HG03575 (cell line): ENCODE results near the gene KRTAP10-3.

ENCODE experiments used
- ATAC-seq: cut with Tn5 transposase; IDR thresholded peaks from one replicate; pipeline ENCODE4 v1.9.1; 2021; ENCODE audit not compliant: unreplicated experiment, insufficient number of reproducible peaks, low FRiP score; ENCODE audit errors: extremely low read depth

Gene KRTAP10-3

DNA sequence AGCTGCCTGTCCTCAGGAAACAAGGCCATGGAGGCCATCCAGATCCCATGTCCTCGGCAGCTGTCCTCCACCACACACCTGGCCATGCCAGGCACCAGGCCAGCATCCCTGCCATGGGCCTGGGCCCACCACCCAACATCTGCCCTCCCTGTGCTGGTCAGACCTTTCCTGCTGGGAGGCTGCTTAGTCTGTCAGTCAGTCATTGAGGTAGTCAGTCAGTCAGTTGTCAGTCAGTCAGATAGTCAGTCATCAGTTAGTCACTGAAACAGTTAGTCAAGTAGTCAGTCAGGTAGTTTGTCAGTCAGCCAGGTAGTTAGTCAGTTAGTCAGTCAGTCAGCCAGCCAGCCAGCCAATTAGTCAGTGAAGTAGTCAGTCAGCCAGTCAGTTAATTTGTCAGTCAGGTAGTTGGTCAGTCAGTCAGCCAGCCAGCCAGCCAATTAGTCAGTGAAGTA is 35.8 kb downstream of the KRTAP10-3 start:
- no peak for ATAC-seq

DNA sequence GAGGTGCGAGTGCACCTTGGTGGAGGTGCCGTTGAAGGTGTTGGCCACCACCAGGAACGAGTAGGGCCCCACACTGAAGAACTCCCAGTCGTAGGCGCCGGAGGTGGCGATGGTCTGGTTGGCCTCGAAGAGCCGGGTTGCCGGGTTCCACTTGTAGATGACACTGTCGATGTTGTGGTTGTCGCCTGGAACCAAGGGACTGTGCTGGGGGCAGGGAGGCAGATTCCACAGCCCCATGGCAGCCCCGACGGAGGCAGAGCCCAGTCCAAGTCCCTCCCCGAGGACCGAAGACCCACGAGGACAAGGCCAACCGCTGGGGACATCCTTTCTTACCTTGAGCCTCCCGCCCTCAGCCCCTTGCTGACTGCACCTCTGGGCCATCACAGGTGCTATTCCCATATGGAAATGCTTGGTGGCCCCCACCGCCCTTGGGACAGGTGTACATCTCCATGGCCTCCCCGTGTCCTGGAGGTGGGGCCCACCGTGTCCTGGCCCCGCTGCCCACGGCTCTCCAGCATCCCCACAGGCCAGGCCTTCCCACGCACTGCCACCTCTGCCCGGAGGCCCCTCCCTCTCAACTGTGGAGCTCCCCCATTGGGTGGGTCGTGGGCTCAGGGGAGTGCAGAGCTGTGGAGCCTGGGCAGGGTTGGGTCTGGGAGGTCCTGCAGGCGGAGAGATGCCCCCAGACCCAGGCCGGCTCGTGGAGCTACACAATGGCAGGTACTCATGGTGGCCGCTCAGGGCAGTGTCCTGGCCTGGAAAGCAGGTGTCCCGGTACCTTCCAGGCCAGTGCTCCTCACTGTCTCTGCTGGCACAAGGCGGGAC is 36.5 kb downstream of the KRTAP10-3 start:
- ATAC-seq = no peak

DNA sequence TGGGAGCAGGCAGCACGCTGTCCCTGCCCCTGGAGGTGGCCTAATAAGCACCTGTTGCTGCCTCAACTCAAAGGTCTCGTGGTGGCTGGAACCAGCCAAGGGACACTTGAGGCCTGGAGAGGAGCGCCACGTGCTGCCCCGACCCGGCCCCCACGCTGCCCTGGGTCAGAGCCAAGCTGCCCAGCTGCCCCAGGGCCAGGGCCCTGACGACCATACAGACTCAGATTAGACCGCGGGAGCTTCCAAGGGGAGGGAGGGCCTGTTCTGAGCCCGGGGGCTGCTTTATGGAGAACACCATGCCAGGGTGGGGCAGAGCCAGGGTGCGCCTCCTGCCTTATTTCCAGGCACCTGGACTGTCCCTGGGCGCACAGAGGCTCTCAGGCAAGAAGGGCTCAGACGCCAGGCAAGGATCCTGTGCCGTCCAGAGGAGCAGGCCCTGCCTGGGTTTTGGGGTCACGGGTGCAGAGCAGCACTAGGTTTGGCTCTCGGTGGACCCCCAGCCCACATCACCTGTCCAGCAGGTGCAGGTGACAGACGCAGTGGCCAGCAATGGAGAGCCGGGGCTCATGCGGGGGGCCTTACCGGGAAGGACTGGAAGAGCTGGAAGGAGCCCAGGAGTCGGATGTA is 37.2 kb downstream of the KRTAP10-3 start:
- ATAC-seq = no peak

DNA sequence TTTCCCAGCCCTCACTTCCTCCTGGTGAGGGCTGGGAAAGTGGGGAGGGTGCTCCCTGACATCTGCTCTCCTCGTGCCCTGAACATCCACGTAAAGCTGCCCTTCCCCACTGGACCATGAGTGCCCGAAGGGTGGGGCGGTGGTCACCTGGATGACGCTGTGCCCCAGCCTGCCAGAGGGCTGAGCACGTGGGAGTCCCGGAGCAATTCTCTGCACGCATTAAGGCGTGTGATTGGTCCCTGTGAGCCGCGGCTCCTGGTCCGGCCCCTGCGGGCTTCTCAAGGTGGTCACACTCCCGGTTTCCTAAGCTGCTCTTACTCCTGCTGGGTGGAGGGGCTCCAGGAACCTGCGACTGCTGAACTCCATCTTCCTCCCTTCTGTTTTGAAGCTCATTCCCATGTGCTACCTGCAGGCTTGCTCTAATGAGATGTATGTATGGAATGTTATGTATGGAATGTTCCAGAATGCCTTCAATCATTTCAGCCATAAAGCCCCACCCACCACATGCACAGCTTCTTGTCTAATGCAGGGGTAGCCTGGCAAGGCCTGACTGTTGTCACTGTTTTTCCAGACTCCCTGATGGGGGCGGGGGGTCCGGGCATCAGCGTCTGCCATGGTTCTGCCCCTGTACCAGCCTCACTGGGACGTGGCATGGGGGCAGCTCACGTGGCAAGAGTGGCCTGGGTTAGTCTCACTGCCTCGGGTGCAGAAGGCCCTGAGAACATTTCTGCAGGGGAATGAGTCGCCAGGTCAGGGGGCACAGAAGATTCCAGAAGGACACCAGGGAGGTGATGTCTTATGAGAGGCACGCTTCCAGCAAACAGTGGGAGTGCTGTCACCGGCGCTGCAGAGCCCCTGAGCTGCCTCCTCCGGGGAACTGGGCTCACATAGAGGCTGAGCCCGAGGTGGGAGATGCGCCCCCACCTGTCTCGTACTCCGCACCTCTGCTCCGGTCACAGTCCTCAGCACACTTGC is 38.0 kb downstream of the KRTAP10-3 start:
- ATAC-seq = no peak

DNA sequence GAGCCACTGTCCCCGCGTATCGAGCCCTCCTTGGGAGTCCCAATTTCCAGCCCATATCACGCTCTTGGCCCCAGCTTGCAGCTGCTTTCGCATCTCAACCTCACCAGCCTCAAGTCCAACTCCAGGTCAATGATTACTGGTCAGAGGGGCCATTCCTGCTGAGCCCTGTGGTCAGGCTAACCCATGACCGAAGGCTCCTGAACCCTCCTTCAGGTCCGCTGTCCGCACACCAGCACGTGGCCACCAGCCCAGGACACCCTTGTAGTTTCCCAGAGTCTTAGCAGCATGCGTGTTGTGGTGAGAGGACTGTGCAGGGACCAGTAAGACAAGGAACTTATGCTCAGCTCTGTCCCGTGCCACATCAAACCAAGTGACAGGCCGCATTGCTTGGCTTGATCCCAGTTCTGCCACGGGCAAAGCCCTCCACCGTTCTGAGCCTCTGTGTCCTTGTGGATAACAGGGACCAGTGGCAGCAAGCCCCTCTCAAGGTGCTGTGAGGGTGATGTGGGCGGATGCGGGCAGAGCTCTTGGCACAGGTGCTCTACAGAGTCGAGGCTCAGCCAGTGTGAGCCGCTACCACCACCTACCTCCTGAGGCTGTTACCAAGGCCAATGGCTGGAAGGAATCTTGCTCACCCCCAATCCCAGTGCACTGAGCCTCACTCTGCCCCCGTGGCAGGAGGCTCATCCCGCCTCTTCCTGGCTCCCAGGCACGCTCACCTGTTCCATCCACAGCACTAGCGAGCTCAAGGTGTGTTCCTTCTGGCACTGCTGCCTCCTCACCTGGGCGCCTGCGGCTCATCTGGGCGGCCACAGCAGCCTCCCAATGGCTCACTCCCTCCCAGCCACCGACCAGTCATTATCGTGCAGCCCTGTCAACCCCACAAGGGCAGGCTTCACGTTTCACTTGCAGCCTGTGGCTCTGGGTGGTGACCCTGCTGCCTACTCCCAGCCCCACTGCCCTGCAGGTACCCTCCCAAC is 39.0 kb downstream of the KRTAP10-3 start:
- ATAC-seq = no peak

DNA sequence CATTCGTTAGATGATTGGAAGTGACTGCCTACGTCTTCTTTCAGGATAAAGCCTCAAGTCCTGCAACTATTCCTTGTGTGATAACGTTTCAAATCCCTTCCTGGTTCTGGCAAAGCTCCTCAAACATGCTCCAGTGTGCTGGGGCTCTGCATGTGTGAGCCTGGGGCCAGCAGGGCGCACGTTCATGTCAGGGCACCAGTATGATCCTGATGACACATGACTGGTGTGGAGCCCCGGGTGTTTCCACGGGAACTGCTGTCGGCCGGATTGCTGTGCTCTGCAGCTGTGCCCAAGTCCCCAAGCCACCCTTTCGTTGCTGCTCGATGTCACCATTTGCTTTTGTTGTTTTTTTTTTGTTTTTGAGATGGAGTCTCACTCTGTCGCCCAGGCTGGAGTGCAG is 39.9 kb downstream of the KRTAP10-3 start:
- no peak for ATAC-seq

DNA sequence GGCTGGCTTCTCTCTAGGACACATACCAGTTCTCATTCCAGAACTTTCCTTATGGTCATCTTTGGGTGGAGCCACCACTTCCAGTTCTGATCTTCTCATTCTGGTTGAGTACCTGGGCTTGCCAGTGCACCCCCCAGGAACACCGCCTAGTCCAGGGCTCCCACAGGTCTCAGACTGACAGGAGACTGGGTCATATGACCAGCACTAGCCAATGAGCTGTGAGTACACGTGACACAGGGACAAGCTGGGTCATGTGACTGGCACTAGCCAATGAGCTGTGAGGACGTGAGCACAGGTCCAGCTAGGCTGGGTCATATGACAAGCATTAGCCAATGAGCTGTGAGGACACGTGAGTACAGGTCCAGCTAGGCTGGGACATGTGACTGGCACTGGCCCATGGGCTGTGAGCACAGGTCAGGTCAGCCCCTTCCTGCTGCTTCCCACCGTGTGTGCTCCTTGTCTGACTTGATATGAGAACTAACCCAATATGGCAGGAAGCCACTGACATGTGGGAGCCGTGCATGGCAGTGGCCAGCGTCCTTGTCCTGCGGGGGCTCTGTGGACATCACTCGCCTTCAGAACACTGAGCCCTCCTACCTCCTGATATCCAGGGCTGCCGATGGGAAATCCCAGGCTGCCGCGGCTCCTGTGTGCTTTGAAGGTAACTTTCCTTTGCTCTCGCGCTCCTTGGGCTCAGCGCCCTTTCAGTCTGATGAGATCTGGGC is 41.3 kb downstream of the KRTAP10-3 start:
- no peak for ATAC-seq

DNA sequence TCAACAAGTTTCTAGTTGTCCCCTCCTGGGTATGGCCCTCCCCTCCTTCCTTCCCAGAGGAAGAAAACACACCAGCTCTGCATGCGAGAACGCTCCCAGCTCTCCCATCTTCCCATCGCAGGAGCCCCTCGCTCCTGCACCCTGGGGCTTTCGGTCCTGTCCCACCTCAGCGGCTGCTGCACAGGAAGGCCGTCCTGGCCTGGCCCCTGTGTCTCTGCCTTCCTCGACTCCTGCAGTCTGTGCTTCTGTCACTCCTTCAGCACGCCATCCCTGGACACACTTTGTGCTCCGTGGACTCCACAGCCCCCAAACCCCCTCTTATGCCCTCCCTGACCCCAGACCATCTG is 41.8 kb downstream of the KRTAP10-3 start:
- ATAC-seq = no peak

DNA sequence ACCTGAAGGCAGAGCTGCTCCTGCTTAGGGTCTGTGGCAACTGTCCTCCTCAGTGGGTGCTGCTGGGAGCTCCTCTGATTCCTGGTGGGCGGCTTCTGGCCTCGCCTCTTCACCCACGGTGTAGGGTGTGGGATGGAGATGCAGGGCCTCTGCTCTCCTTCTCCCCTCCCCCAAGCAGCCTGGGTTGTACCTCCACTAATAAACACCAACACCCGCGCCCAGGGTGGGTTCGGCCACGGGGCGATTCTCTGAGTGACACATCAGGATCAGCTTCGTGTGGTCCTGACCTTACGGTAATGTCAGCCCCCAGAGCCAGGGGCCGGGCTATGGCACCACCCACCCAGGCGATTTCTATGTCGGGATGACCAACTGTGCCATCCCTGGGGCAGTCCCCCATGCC is 42.3 kb downstream of the KRTAP10-3 start:
- ATAC-seq = no peak

DNA sequence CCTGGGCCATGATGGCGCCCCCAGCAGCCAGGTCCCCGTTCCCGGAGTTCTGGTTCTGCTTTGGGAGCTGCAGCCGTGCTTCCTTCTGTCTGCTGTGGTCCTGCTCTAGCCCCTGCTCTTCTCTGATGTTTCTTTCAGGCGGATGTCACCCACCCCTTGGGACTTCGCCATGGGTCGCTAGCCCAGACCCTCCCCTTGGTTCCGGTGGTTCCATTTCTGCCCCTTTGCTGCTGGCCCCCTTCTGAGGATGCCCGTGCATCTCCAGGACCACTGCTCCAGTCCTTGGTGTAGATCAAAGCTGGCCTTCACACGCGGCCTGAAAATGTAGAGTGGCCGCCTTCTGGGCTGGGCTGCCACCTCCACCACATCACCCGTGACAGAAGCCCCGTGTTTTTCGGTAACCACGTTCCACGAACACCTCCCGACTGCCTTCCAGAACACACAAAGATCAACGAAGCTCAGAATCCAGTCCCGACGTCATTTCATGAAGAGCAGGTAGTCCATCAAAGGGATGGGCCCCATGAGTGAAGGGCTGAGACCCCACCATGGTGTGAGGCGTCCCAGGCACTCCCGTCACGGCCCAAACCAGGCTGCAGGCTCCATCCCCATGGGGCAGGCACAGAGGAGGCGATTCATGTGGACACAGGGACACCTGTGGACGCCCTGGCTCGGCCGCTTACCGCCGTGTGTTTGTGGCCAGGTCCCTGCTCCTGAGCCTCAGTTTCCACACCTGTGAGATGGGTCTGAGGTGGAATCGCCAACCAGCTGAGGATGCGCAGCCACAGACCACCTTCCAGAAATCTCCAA is 43.0 kb downstream of the KRTAP10-3 start:
- ATAC-seq = no peak

DNA sequence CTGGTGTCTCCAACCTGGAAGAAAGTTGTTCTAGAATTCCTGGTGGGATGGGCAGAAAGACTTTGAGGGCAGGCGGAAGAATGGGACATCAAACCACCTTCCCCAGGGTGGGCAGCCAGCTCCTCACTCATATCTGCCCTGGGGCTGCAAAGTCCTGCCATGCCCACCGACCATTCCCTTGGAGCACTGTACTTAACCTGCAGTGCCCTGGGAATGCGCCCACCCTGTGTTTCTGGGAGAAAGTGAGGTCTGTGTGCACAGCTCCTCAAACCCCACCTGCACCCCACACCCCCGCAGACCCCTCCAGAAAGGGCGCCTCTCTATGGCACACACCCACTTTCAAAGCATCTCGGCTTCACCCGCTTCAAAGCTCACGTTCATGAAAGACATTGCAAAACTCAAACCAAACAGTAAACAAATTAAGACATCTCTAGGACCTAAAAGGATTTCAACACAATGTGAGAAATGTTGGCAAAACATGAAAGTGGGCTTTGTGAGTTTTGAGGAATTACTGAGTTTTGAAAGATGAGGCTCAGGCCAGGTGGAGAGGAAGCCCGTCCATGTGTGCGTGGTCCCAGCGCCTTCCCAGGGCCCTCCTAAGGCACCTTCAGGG is 43.7 kb downstream of the KRTAP10-3 start:
- no peak for ATAC-seq

DNA sequence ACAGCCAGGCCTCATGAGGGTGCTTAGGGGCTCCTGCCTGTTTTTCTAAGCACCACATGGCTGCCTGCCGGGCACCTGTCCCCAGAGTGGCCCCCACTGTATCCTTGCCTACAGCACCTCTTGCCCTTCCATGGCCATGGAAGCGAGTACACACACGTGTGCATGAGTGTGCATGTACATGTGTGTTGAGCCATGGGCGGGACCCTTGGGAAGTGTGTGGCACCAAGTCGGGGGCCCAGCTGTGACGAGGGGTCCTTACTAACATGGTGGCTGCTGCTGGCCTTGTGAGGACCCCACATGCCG is 44.4 kb downstream of the KRTAP10-3 start:
- no peak for ATAC-seq

DNA sequence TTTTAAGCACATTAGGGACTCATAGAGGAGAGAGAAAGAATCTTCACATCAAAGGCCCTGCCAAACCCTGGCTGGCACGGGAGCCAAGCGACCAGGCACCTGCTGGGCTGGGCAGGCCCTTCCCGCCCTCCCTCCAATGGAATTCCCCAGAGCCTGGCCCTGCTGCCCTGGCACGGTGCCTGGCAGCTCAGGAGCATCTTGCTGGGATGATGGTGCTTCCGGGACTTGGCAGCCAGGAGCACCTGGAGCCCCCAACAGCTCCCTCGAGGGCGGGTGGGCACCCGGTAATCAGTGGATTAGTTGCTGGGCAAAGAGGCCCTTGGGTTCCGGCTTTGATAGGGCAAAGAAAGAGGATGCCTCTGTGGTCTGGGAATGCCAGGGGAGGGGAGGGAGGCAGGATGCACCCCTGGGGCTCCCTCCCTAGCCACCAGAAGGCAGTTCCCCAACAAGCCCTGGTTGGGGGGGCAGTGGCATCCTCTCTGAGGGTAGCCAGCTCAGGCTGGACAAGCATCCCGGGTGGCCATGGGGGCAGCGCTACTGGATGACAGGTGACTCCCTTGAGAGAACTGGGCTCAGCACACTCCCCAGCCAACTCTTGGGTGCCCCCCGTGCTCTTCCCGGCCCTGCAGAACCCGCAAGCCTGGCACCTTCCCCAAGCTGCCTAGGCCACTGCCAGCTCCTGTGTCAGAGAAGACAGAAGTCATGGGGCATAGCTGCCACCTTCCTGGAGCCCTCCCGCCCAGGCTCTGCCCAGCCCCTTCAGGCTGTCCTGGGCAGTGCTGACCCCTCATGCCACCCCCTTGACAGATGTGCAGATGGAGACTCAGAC is 45.0 kb downstream of the KRTAP10-3 start:
- ATAC-seq = no peak

DNA sequence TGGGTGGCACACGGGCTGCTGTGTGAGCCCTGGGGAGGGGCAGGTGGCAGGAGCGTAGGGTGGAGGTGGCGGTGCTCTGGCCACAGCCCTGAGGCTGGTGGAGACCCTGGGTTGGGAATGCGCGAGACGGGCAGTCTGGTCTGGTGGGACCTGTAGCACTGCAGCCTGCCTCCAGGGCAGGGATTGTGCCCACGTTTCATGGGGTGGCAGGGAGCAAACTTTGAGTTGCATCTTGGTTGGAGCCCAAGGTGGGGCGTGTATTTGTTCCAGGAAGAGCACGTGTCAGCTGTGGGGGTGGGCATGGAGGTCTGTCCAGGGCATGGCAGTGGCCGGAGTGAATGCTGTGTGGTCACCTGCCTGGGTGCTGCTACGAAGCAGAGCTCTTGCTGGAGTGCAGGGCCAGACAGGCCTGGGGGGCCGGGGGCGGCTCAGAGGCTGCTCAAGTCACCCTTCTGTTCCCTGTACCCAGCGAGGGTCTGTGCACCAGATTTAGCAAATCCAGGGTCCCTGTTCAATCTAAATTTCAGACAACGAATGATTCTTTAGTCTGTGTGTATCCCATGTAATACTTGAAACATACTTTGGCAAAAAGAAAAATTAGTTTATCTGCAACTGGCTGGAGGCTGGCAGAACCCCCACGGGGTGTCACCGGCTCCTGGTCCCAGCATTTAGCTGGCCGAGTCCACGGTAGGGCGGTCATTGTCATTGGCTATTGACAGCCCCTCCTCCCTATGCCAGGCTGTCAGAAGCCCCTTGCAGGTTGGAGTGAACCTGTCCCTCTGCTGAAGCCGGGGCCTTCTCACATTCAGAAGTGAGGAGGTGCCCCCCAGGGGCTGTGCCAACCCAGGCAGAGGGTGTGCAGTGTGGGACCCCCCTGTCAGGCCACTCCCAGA is 45.9 kb downstream of the KRTAP10-3 start:
- ATAC-seq = no peak

DNA sequence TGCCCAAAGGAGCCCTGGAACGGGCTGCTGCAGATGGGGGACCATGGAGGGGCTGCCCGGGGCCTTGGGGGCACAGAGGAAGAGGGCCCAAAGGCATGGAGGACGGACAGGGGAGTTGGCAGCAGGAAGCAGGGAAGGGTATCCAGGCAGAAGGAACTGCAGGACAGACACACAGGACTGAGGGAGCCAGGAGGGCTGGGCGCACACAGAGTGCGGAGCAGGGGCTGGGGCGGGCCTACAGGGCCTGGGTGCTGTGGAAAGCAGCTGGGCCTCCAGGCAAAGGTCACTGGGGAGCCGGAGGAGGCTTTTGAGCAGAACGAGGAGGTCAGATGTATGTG is 46.7 kb downstream of the KRTAP10-3 start:
- ATAC-seq = no peak
